Neural progenitor cell (in vitro differentiated cells): Measurements from ENCODE around the gene EPN2. TPM values are rescaled to one million over a fixed set of nuclear protein-coding genes. Genes with fewer than 3 reads are reported as not detected.

Experiments used
- DNase-seq: peaks from one replicate; pipeline ENCODE4 v3.0.0-alpha.2; 2016; ENCODE audit warnings: low spot score
- H2AFZ ChIP-seq: fragments of 200-600 bp; sonication (generic); replicated peaks from 2 replicates; pipeline ENCODE4 v1.6.1; 2016; ENCODE audit warnings: antibody characterized with exemption
- H3F3A ChIP-seq: fragments of 200-600 bp; sonication (generic); 2 replicates; pipeline ENCODE4 v1.6.1; 2016; ENCODE audit warnings: antibody characterized with exemption, low read depth
- H3K27ac ChIP-seq: fragments of 200-600 bp; sonication (generic); 2 replicates; pipeline ENCODE4 v1.5.1; 2016; ENCODE audit warnings: mild to moderate bottlenecking
- H3K27me3 ChIP-seq: fragments of 200-600 bp; sonication (generic); 2 replicates; pipeline ENCODE4 v1.6.1; 2016; ENCODE audit warnings: mild to moderate bottlenecking, moderate library complexity
- H3K36me3 ChIP-seq: fragments of 200-600 bp; sonication (generic); 2 replicates; pipeline ENCODE4 v1.5.1; 2016
- H3K4me1 ChIP-seq: fragments of 200-600 bp; sonication (generic); 2 replicates; pipeline ENCODE4 v1.6.1; 2016; ENCODE audit warnings: mixed run types
- H3K4me2 ChIP-seq: fragments of 200-600 bp; sonication (generic); 2 replicates; pipeline ENCODE4 v1.6.1; 2016
- H3K4me3 ChIP-seq: fragments of 200-600 bp; sonication (generic); 2 replicates; pipeline ENCODE4 v1.5.1; 2016
- H3K79me2 ChIP-seq: fragments of 200-600 bp; sonication (generic); 2 replicates; pipeline ENCODE4 v1.6.1; 2016; ENCODE audit warnings: low read depth
- H3K9ac ChIP-seq: fragments of 200-600 bp; sonication (generic); 2 replicates; pipeline ENCODE4 v1.6.1; 2016
- H3K9me3 ChIP-seq: fragments of 200-600 bp; sonication (generic); 2 replicates; pipeline ENCODE4 v1.5.1; 2016; ENCODE audit warnings: low read depth
- H4K20me1 ChIP-seq: fragments of 200-600 bp; sonication (generic); 2 replicates; pipeline ENCODE4 v1.6.1; 2016; ENCODE audit warnings: low read depth
- H3K27ac Mint-ChIP-seq: 3 replicates; pipeline ENCODE4 v1.8.0; 2021; ENCODE audit warnings: mixed read lengths
- H3K27me3 Mint-ChIP-seq: 2 replicates; pipeline ENCODE4 v1.8.0; 2022; ENCODE audit warnings: low read depth, mild to moderate bottlenecking, inconsistent platforms, moderate library complexity, mixed read lengths; ENCODE audit not compliant: insufficient read depth
- H3K36me3 Mint-ChIP-seq: 3 replicates; pipeline ENCODE4 v1.8.0; 2021; ENCODE audit warnings: mixed read lengths
- H3K4me1 Mint-ChIP-seq: 3 replicates; pipeline ENCODE4 v1.8.0; 2021; ENCODE audit warnings: mixed read lengths
- H3K4me3 Mint-ChIP-seq: 3 replicates; pipeline ENCODE4 v1.8.0; 2021; ENCODE audit warnings: mild to moderate bottlenecking, moderate library complexity, mixed read lengths
- H3K9me3 Mint-ChIP-seq: 3 replicates; pipeline ENCODE4 v1.8.0; 2020; ENCODE audit warnings: mixed read lengths
- EZH2 ChIP-seq: fragments of 200-600 bp; sonication (generic); IDR thresholded peaks from 2 replicates; pipeline ENCODE4 v1.6.1; 2017; ENCODE audit warnings: antibody characterized with exemption, mild to moderate bottlenecking, moderate library complexity
- EZH2phosphoT487 ChIP-seq: fragments of 200-600 bp; sonication (generic); IDR thresholded peaks from 2 replicates; pipeline ENCODE4 v1.6.1; 2017; ENCODE audit warnings: antibody characterized with exemption
- total RNA-seq: library from RNA; depleted of rRNA; stranded (reverse); fragments of >200 nt; gene quantifications from 2 replicates; pipeline ENCODE4 v1.2.3, GENCODE V29; 2015; ENCODE audit warnings: low replicate concordance
- TF ChIP-seq, protein P1 (sequence below): fragments of 200-600 bp; sonication (generic); IDR thresholded peaks from 2 replicates; pipeline ENCODE4 v1.5.1; 2017; ENCODE audit warnings: antibody characterized with exemption, mild to moderate bottlenecking

EPN2 gene
- total RNA-seq, 1 donor from 2014 or later, result 30.5 TPM

DNA sequence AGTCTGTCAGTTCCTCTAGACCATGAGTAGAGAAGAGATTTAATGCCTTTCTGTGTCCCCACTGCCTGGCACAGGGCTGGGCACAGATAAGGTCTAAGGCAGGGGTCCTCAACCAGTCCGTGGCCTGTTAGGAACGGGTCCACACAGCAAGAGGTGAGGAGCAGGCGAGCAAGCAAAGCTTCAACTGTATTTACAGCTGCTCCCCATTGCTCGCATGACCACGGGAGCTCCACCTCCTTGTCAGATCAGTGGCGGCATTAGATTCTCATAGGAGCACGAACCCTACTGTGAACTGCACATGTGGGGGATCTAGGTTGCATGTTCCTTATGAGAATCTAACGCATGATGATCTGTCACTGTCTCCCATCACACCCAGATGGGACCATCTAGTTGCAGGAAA lies 123.6 kb downstream of the EPN2 start:
- Histone ChIP-seq H3K27me3 (no peaks in the 10 kb centered on the region), H3K79me2 (no peaks in the 10 kb centered on the region), H3K9me3 (no peaks in the 10 kb centered on the region), H2AFZ (no peak overlapping the region), H3K27ac (no peak overlapping the region), H4K20me1 (no peaks in the 10 kb centered on the region), H3K36me3 (no peaks in the 10 kb centered on the region), H3F3A (no peaks in the 10 kb centered on the region), H3K9ac (no peak overlapping the region), H3K4me3 (no peak overlapping the region), H3K4me2 (no peak overlapping the region), H3K4me1 (no peaks in the 10 kb centered on the region)
- no peak overlapping the region for H3K4me3 Mint-ChIP-seq
- H3K27me3 Mint-ChIP-seq, result peaks cover 2% of the 10 kb centered on the region
- no peak for DNase-seq
- H3K36me3 Mint-ChIP-seq, result peaks cover 10% of the 10 kb centered on the region
- no peaks in the 10 kb centered on the region for H3K9me3 Mint-ChIP-seq
- no peak overlapping the region for H3K27ac Mint-ChIP-seq
- TF ChIP-seq EZH2phosphoT487 (no peak), EZH2 (no peak)
- TF ChIP-seq, protein P1, sequence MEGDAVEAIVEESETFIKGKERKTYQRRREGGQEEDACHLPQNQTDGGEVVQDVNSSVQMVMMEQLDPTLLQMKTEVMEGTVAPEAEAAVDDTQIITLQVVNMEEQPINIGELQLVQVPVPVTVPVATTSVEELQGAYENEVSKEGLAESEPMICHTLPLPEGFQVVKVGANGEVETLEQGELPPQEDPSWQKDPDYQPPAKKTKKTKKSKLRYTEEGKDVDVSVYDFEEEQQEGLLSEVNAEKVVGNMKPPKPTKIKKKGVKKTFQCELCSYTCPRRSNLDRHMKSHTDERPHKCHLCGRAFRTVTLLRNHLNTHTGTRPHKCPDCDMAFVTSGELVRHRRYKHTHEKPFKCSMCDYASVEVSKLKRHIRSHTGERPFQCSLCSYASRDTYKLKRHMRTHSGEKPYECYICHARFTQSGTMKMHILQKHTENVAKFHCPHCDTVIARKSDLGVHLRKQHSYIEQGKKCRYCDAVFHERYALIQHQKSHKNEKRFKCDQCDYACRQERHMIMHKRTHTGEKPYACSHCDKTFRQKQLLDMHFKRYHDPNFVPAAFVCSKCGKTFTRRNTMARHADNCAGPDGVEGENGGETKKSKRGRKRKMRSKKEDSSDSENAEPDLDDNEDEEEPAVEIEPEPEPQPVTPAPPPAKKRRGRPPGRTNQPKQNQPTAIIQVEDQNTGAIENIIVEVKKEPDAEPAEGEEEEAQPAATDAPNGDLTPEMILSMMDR, result no peak
- H3K4me1 Mint-ChIP-seq, result peaks cover 19% of the 10 kb centered on the region

DNA sequence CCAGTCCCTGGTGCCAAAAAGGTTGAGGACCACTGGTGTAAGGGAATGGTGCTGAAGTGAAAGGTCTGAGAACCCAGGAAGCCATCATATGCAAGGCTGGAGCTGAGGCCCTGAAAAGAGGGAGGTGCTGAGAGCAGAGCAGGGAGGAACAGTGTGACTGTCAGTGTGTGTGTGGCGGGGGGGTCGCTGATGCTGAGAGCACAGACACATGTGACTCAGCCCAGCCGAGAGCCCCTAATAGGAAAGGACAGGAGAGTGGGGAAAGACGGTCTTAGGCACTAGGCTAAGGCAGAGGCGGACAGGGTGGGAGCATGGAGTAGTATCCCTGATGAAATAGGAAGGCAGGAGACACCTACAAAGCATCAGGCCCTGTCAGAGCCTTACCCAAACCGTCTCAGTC lies 124.2 kb downstream of the EPN2 start:
- Histone ChIP-seq H2AFZ (no peak overlapping the region), H3K36me3 (no peaks in the 10 kb centered on the region), H3K4me2 (no peak overlapping the region), H3K9ac (no peak overlapping the region), H4K20me1 (no peaks in the 10 kb centered on the region), H3K4me1 (no peaks in the 10 kb centered on the region), H3K9me3 (no peaks in the 10 kb centered on the region), H3F3A (no peaks in the 10 kb centered on the region), H3K27me3 (no peaks in the 10 kb centered on the region), H3K4me3 (no peak overlapping the region), H3K27ac (no peak overlapping the region), H3K79me2 (no peaks in the 10 kb centered on the region)
- Mint-ChIP-seq H3K4me1 (peaks cover 19% of the 10 kb centered on the region), H3K27ac (no peak overlapping the region), H3K27me3 (peaks cover 2% of the 10 kb centered on the region), H3K4me3 (peak overlapping the region; percentile 78), H3K9me3 (no peaks in the 10 kb centered on the region), H3K36me3 (peaks cover 10% of the 10 kb centered on the region)
- TF ChIP-seq EZH2, result no peak
- TF ChIP-seq EZH2phosphoT487, result no peak
- TF ChIP-seq, protein P1, result no peak
- no peak for DNase-seq

DNA sequence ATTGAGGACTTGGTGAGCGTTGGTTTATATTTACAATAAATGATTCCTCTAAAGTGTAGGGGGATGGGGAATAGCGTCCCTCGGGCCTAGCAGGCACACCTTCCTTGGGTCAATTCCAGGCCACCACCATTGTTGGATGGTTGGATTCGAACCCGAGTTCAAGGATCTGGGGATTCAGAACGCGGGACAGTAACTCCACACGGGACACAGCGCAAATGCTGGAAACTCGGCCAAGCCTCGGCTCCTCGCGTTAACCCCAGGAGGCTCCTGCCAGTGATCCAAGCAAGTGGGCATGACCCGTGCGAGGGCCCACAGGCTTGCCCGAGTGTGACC lies 124.7 kb downstream of the EPN2 start:
- Histone ChIP-seq H3K27ac (no peak overlapping the region), H3F3A (no peaks in the 10 kb centered on the region), H2AFZ (peak overlapping the region; percentile 93), H3K4me1 (no peaks in the 10 kb centered on the region), H3K36me3 (no peaks in the 10 kb centered on the region), H4K20me1 (no peaks in the 10 kb centered on the region), H3K4me3 (peak overlapping the region; percentile 70), H3K9ac (peak overlapping the region; percentile 35), H3K27me3 (no peaks in the 10 kb centered on the region), H3K9me3 (no peaks in the 10 kb centered on the region), H3K79me2 (no peaks in the 10 kb centered on the region), H3K4me2 (peak overlapping the region; percentile 93)
- peaks cover 2% of the 10 kb centered on the region for H3K27me3 Mint-ChIP-seq
- H3K4me1 Mint-ChIP-seq, result peaks cover 19% of the 10 kb centered on the region
- DNase-seq, result no peak
- H3K36me3 Mint-ChIP-seq, result peaks cover 10% of the 10 kb centered on the region
- H3K9me3 Mint-ChIP-seq, result no peaks in the 10 kb centered on the region
- H3K4me3 Mint-ChIP-seq, result peak overlapping the region; percentile 91
- TF ChIP-seq, protein P1, result no peak
- no peak for TF ChIP-seq EZH2
- no peak for TF ChIP-seq EZH2phosphoT487
- H3K27ac Mint-ChIP-seq, result peak overlapping the region; percentile 89
